Mesothelial cell of epicardium (in vitro differentiated cells): ENCODE results near the gene NCK2. TPM values are rescaled to one million over a fixed set of nuclear protein-coding genes. Genes with fewer than 3 reads are reported as not detected.

Experiments used
- DNase-seq, 2 experiments: peaks; one replicate each; pipeline ENCODE4 v3.0.0; 2021; ENCODE audit warnings: low spot score in 2 of 2; ENCODE audit not compliant: unreplicated experiment in 2 of 2
- H3K27ac Mint-ChIP-seq: 2 replicates; pipeline ENCODE4 v1.8.0; 2021; ENCODE audit warnings: mixed read lengths
- H3K27me3 Mint-ChIP-seq: 2 replicates; pipeline ENCODE4 v1.8.0; 2021; ENCODE audit warnings: low read depth, mixed read lengths
- H3K36me3 Mint-ChIP-seq: 2 replicates; pipeline ENCODE4 v1.8.0; 2021; ENCODE audit warnings: mixed read lengths
- H3K4me1 Mint-ChIP-seq: 2 replicates; pipeline ENCODE4 v1.8.0; 2021; ENCODE audit warnings: mixed read lengths
- H3K4me3 Mint-ChIP-seq: 2 replicates; pipeline ENCODE4 v1.8.0; 2021; ENCODE audit warnings: mild to moderate bottlenecking, moderate library complexity, mixed read lengths
- H3K9me3 Mint-ChIP-seq: 2 replicates; pipeline ENCODE4 v1.8.0; 2021; ENCODE audit warnings: mixed read lengths
- CTCF ChIP-seq: fragments of 200-600 bp; sonication (generic); IDR thresholded peaks from one replicate; pipeline ENCODE4 v1.5.0; 2021; ENCODE audit warnings: antibody characterized with exemption; ENCODE audit not compliant: unreplicated experiment
- total RNA-seq: library from RNA; stranded (reverse); gene quantifications from 3 replicates; pipeline ENCODE4 v1.2.1, GENCODE V29; 2021

The NCK2 gene
- total RNA-seq: 57.5 to 59.5 TPM (median 58.9 TPM) in 3 replicates

DNA sequence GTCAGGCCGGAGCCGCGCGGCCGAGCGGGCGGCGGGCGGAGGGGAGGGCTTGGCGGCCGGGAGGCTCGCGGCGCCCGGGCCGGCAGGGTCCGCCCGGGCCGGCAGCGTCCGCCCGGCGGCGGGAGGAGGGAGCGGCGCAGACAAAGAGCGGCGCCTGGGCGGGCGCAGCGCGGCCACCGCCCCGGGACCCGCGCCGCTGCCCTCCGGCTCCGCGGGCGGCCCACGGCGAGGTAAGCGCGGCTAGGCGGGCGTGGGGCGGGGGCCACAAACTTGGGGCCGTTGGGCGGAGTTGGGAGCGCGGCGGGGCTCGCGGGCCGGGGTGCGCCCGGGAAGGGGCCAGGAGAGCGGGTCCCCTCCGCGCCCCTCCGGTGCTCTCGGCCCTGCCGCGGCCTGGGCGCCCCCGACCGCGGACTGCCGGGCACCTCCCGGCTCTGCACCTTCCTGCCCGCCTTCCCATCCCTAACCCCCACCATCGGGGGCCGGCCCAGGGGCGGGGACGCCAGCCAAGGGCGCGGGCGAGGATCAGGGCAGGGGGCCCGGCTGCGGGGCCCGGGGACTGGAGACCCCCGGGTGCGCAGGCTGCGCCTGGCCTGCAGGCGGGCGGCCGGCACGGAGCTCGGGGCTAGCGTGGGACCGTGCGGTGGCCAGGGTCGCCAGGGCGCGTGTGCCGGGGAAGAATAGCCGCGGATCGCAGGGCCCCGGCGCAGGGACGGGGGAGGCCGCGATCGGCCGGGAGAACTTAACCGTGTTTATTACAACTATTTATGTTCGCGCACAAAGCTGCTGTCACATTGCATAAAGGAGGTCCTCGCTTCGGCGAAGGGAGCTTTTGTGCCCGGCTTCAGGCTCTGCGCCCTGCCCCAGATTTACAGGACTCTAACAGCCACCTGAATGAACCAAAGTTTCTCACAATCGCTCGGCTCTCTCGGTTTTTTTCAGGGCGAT lies at the start of gene NCK2:
NCK2 (plus strand) TSS at position 4 of the 945 bp plus-strand sequence. CDS start 110,152 bp downstream, outside the sequence.
- peaks cover 2% of the 10 kb centered on the region for H3K36me3 Mint-ChIP-seq
- DNase-seq: peak; percentile 37 to 59

DNA sequence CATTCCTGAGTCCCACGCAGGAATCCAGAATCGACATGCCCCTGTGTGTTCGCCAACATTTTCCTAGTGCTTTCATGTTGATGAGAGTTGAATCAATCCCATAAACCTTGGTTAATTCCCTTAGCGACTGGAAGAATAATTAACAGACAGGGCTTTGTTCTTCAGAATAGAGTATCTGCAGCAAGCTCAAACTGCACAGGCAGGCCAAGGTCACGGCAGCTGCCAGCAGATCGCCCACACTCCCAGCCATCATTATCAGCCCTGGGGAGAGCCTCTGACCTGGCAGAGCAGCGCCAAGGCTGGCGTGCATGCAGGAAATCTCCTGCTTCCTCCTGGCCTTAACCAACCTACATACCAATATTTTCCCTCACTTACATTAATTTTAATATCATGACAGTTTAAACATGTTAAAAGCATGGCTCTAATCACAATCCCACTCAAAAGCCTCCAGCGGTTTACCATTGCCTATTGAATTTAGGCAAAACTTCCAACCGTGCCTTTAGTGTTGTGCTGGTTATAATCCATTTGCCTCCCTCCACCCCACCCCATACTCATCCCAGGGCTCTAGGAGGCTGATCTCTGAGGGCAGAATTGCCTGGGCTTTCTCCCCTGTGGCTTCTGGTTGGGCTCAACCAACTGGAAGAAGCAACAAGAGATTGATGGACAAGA lies 46.8 kb upstream of the NCK2 start:
- H3K27ac Mint-ChIP-seq: no peak overlapping the region
- H3K27me3 Mint-ChIP-seq: peaks cover 54% of the 10 kb centered on the region
- no peaks in the 10 kb centered on the region for H3K9me3 Mint-ChIP-seq
- no peak for DNase-seq
- no peak for TF ChIP-seq CTCF
- H3K4me1 Mint-ChIP-seq: no peaks in the 10 kb centered on the region
- H3K36me3 Mint-ChIP-seq: no peaks in the 10 kb centered on the region
- H3K4me3 Mint-ChIP-seq: no peak overlapping the region

More for the DNA sequence above, at the start of gene NCK2:
- peak within 1 kb of the TSS; percentile 89 for H3K27ac Mint-ChIP-seq
- H3K9me3 Mint-ChIP-seq: no peaks in the 10 kb centered on the region
- H3K4me1 Mint-ChIP-seq: peaks cover 36% of the 10 kb centered on the region
- H3K4me3 Mint-ChIP-seq: peak within 1 kb of the TSS; percentile 80
- no peak for TF ChIP-seq CTCF
- peaks cover 5% of the 10 kb centered on the region for H3K27me3 Mint-ChIP-seq

DNA sequence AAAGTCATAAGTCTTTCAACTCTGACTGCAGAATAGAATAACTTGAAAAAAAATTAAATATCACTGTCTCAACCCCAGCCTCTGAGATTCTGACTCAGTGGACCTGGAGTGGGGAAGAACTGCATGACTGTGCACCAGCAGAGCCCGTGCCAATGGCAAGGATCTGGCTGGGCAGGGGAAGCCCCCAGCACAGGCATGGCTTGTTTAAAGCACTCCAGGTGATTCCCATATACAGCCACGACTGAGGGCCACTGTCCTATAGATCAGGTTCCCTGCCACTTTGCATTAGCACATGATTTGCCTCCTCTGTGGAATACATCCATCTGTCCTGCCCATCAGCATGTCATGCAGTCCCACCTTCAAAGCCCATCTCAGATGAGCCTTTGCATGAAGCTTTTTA lies 45.9 kb upstream of the NCK2 start:
- H3K27me3 Mint-ChIP-seq: peaks cover 62% of the 10 kb centered on the region
- H3K36me3 Mint-ChIP-seq: no peaks in the 10 kb centered on the region
- H3K4me1 Mint-ChIP-seq: no peaks in the 10 kb centered on the region
- no peak for DNase-seq
- H3K27ac Mint-ChIP-seq: no peak overlapping the region
- no peaks in the 10 kb centered on the region for H3K9me3 Mint-ChIP-seq
- H3K4me3 Mint-ChIP-seq: no peak overlapping the region
- no peak for TF ChIP-seq CTCF

DNA sequence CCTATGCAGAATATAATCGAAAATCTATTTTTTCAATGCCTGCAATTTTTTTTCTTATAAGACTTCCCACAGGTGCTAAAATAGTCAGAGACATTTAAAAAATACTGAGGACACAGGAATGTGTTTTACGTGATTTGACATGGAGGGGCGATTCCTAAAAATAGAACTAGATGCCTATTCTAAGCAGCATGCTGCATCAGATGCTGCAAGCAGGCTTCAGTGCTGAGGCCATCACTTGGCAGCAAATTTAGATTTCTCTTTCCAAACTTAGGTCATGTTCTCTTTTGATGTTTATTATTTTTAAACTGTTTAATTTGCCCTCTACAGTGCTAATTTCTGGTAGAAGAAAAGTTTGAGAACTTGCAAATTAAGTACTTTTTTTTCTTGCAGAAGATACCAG lies 43.7 kb upstream of the NCK2 start:
- Mint-ChIP-seq H3K4me3 (no peak overlapping the region), H3K9me3 (peaks cover 14% of the 10 kb centered on the region), H3K27me3 (peaks cover 67% of the 10 kb centered on the region), H3K27ac (no peak overlapping the region), H3K4me1 (no peaks in the 10 kb centered on the region), H3K36me3 (no peaks in the 10 kb centered on the region)
- no peak for DNase-seq
- TF ChIP-seq CTCF: no peak

DNA sequence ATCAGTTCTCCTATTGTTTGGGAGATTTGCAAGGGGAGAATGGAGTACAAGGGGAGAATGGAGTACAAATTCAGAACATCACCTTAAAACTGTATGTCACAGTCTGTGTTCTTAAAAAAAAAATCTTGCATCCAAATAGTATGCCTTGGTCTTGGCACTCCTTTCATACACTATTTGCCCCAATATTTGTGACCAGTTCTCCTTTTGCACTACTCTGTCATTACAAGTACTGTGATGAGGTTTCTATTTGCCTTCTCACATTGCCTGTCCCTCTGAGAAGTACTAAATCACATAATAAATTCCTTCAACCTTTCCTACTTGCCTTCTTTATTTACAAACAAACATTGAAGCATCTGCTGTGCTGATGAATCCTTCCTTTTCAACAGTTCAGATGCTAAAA lies 36.0 kb upstream of the NCK2 start:
- DNase-seq: no peak
- no peak overlapping the region for H3K27ac Mint-ChIP-seq

More for the DNA sequence above, 36.0 kb upstream of the NCK2 start:
- Mint-ChIP-seq H3K27me3 (peaks cover 19% of the 10 kb centered on the region), H3K4me1 (no peaks in the 10 kb centered on the region), H3K9me3 (peaks cover 14% of the 10 kb centered on the region), H3K4me3 (no peak overlapping the region), H3K36me3 (no peaks in the 10 kb centered on the region)
- TF ChIP-seq CTCF: no peak
